Measurements from ENCODE around the gene NRDC. TPM values are rescaled to one million over a fixed set of nuclear protein-coding genes. Genes with fewer than 3 reads are reported as not detected.

The NRDC gene
- polyA plus RNA-seq, 3 donors, result 66.8 to 92.0 (median 74.3) TPM

DNA sequence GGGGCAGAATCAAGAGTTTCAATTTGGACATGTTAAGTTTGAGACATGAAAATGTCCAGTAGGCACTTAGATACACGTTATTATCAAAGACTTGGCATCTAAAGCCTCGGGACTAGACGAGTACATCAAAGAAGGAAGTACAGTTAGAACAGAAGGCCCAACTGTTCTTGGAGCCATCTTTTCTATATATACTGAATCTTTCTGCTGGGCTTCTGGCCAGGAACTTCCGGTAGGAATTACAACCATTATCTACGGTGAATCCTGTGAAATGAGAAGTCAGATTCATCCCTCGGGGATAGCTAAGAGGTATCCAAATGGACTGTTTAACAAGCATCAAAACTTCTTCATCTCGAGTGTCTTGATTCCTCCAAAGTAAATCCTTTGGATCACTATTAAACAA lies 34.4 kb upstream of the NRDC start:
- H3K4me3 ChIP-seq (replicated peaks in 1 of 3; ENCODE audit: low read depth in 2 of 3, low read length in 3 of 3), result no peak overlapping the region
- peaks cover 0 to 5% (median 3%) of the 10 kb centered on the region in 7 donors for H3K9me3 Mint-ChIP-seq
- H3K9me3 ChIP-seq (replicated peaks in 1 of 2; ENCODE audit: control insufficient read depth in 1 of 2, insufficient read depth in 1 of 2, low read length in 2 of 2), result no peaks in the 10 kb centered on the region
- no peak overlapping the region for H3K27ac ChIP-seq (ENCODE audit: low read depth in 1 of 2, low read length in 2 of 2)
- no peaks in the 10 kb centered on the region for H3K36me3 ChIP-seq (replicated peaks in 1 of 2; ENCODE audit: control insufficient read depth in 1 of 2, insufficient read depth in 2 of 2, low read length in 2 of 2)
- H3K27me3 ChIP-seq (ENCODE audit: control insufficient read depth in 2 of 2, insufficient read depth in 2 of 2, low read length in 2 of 2), result peaks cover 0 to 4% of the 10 kb centered on the region in 2 donors
- no peak overlapping the region for H3K27ac Mint-ChIP-seq
- H3K4me3 Mint-ChIP-seq, result no peak overlapping the region
- WGBS (ENCODE audit: insufficient coverage), result 100% methylated on average over 3 of the region's 7 CpGs
- no peaks in the 10 kb centered on the region for H3K36me3 Mint-ChIP-seq
- no peaks in the 10 kb centered on the region for H3K4me1 Mint-ChIP-seq
- H3K4me1 ChIP-seq (ENCODE audit: control insufficient read depth in 1 of 2, insufficient read depth in 2 of 2, low read length in 2 of 2), result no peaks in the 10 kb centered on the region
- no peak overlapping the region for H3K9ac ChIP-seq (ENCODE audit: insufficient read depth, low read length, poor library complexity, severe bottlenecking)
- H3K79me2 ChIP-seq (ENCODE audit: insufficient read depth, low read length), result no peaks in the 10 kb centered on the region
- TF ChIP-seq, protein P1, sequence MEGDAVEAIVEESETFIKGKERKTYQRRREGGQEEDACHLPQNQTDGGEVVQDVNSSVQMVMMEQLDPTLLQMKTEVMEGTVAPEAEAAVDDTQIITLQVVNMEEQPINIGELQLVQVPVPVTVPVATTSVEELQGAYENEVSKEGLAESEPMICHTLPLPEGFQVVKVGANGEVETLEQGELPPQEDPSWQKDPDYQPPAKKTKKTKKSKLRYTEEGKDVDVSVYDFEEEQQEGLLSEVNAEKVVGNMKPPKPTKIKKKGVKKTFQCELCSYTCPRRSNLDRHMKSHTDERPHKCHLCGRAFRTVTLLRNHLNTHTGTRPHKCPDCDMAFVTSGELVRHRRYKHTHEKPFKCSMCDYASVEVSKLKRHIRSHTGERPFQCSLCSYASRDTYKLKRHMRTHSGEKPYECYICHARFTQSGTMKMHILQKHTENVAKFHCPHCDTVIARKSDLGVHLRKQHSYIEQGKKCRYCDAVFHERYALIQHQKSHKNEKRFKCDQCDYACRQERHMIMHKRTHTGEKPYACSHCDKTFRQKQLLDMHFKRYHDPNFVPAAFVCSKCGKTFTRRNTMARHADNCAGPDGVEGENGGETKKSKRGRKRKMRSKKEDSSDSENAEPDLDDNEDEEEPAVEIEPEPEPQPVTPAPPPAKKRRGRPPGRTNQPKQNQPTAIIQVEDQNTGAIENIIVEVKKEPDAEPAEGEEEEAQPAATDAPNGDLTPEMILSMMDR (IDR thresholded peaks at IDR 0.05), result no peak
- H2AFZ ChIP-seq (ENCODE audit: insufficient read depth, low read depth, low read length, poor library complexity, severe bottlenecking), result no peak overlapping the region
- no peaks in the 10 kb centered on the region for H4K20me1 ChIP-seq (ENCODE audit: insufficient read depth, low read length)
- intact Hi-C loops (cut with micrococcal nuclease), result no loop called here
- DNase-seq, result no peak
- H3K27me3 Mint-ChIP-seq (ENCODE audit: low read depth in 3 of 3), result peaks cover 0 to 19% (median 16%) of the 10 kb centered on the region in 3 donors
- H3K4me2 ChIP-seq (replicated peaks; ENCODE audit: extremely low read depth, low read length, poor library complexity, severe bottlenecking), result no peak overlapping the region

- WGBS (ENCODE audit: insufficient coverage), result 100% methylated on average over 2 of the region's 4 CpGs
Measured at GRCh38 chr1:51910221-51911000, 31.9 kb upstream of the NRDC start.

More at GRCh38 chr1:51910221-51911000, 31.9 kb upstream of the NRDC start:
- H3K9ac ChIP-seq (ENCODE audit: insufficient read depth, low read length, poor library complexity, severe bottlenecking), result no peak overlapping the region
- no peaks in the 10 kb centered on the region for H4K20me1 ChIP-seq (ENCODE audit: insufficient read depth, low read length)
- Mint-ChIP-seq H3K27me3 (ENCODE audit: low read depth in 3 of 3) (peaks cover 2 to 12% (median 7%) of the 10 kb centered on the region in 3 donors), H3K36me3 (no peaks in the 10 kb centered on the region), H3K27ac (no peak overlapping the region), H3K9me3 (peaks cover 6 to 22% (median 15%) of the 10 kb centered on the region in 7 donors), H3K4me3 (no peak overlapping the region), H3K4me1 (no peaks in the 10 kb centered on the region)
- no peak for DNase-seq
- H2AFZ ChIP-seq (ENCODE audit: insufficient read depth, low read depth, low read length, poor library complexity, severe bottlenecking), result no peak overlapping the region
- no peak overlapping the region for H3K4me3 ChIP-seq (replicated peaks in 1 of 3; ENCODE audit: low read depth in 2 of 3, low read length in 3 of 3)
- H3K36me3 ChIP-seq (replicated peaks in 1 of 2; ENCODE audit: control insufficient read depth in 1 of 2, insufficient read depth in 2 of 2, low read length in 2 of 2), result no peaks in the 10 kb centered on the region
- peaks cover 0 to 4% of the 10 kb centered on the region in 2 donors for H3K27me3 ChIP-seq (ENCODE audit: control insufficient read depth in 2 of 2, insufficient read depth in 2 of 2, low read length in 2 of 2)
- TF ChIP-seq, protein P1 (IDR thresholded peaks at IDR 0.05), result no peak
- H3K4me2 ChIP-seq (replicated peaks; ENCODE audit: extremely low read depth, low read length, poor library complexity, severe bottlenecking), result no peak overlapping the region
- no peaks in the 10 kb centered on the region for H3K79me2 ChIP-seq (ENCODE audit: insufficient read depth, low read length)
- H3K9me3 ChIP-seq (replicated peaks in 1 of 2; ENCODE audit: control insufficient read depth in 1 of 2, insufficient read depth in 1 of 2, low read length in 2 of 2), result peaks cover 0 to 17% of the 10 kb centered on the region in 2 donors
- intact Hi-C loops (cut with micrococcal nuclease), result no loop called here
- no peaks in the 10 kb centered on the region for H3K4me1 ChIP-seq (ENCODE audit: control insufficient read depth in 1 of 2, insufficient read depth in 2 of 2, low read length in 2 of 2)
- H3K27ac ChIP-seq (ENCODE audit: low read depth in 1 of 2, low read length in 2 of 2), result no peak overlapping the region
